Measurements from ENCODE around the gene ERGIC2.

DNA sequence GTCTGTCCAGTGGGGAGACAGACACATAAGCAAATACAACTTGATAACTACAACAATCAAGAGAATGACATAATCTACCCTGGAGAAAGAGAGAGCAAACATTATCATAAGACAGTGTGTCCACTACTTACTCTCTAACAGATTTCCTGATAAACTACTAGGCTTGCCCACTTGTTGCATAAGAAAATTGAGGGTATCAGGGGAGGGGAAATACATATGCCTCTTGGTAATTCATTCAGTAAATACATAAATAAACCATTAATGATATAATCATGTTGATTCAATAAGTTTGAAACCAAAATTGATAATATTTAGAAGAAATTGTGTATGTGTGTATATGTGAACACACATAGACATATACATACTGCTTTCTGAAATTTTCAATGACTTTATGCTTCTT is 76.6 kb downstream of the ERGIC2 start:
- TF ChIP-seq POLR2AphosphoS5 (IDR thresholded peaks at IDR 0.05; ENCODE audit: borderline replicate concordance, low read depth, low read length), result no peak
- no peak for TF ChIP-seq FOXP2 (optimal IDR thresholded peaks at IDR 0.05; ENCODE audit: control extremely low read depth, extremely low read length, insufficient read depth)

All from SK-N-MC (cell line).